Measurements from ENCODE around the gene HDAC7. TPM values are rescaled to one million over a fixed set of nuclear protein-coding genes. Genes with fewer than 3 reads are reported as not detected.

The HDAC7 gene
- total RNA-seq, 2 donors from 2014 or later = 146 to 154 TPM

DNA sequence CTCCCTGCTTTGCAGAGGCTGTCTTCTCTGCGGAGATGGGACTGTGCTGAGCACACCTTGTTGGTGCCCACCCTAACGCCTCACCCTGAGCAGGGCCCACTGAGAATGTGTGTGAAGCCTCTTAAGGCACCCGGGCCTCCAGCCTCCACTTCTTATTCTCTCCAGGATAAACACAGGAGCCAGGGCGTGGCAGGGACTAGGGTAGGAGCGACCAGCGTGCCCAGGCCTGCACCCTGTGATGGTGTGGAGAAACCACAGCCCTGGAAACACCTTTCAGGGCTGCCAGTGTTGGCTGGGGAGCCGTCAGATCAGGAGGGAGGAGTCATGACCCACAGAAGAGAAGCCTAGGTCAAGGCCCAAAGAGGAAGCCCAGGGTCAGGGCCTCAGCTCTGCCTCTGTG lies 43.8 kb upstream of the HDAC7 start:
- H3K4me1 ChIP-seq (ENCODE audit: control insufficient read depth, insufficient read depth, low read length) = no peaks in the 10 kb centered on the region
- Mint-ChIP-seq H3K27ac (no peak overlapping the region), H3K27me3 (ENCODE audit: insufficient read depth) (peaks cover 6% of the 10 kb centered on the region), H3K4me1 (no peaks in the 10 kb centered on the region), H3K36me3 (ENCODE audit: low read depth) (no peaks in the 10 kb centered on the region), H3K9me3 (no peaks in the 10 kb centered on the region), H3K4me3 (no peak overlapping the region)
- no peak overlapping the region for H3K27ac ChIP-seq (ENCODE audit: low read depth, low read length)
- WGBS, 2 experiments (ENCODE audit: insufficient coverage in 1 of 2, insufficient read length in 1 of 2) = 88 to 98% methylated on average over 6 to 7 of the region's 7 CpGs
- peak; percentile 35 for DNase-seq
- no peaks in the 10 kb centered on the region for H3K36me3 ChIP-seq (ENCODE audit: control insufficient read depth, insufficient read depth, low read length)
- H3K9ac ChIP-seq (ENCODE audit: extremely low read depth, low read length, poor library complexity, severe bottlenecking) = no peak overlapping the region
- H3K9me3 ChIP-seq (ENCODE audit: control insufficient read depth, low read length) = no peaks in the 10 kb centered on the region
- no peak overlapping the region for H3K4me3 ChIP-seq (ENCODE audit: low read length)
- TF ChIP-seq, protein P1, sequence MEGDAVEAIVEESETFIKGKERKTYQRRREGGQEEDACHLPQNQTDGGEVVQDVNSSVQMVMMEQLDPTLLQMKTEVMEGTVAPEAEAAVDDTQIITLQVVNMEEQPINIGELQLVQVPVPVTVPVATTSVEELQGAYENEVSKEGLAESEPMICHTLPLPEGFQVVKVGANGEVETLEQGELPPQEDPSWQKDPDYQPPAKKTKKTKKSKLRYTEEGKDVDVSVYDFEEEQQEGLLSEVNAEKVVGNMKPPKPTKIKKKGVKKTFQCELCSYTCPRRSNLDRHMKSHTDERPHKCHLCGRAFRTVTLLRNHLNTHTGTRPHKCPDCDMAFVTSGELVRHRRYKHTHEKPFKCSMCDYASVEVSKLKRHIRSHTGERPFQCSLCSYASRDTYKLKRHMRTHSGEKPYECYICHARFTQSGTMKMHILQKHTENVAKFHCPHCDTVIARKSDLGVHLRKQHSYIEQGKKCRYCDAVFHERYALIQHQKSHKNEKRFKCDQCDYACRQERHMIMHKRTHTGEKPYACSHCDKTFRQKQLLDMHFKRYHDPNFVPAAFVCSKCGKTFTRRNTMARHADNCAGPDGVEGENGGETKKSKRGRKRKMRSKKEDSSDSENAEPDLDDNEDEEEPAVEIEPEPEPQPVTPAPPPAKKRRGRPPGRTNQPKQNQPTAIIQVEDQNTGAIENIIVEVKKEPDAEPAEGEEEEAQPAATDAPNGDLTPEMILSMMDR (conservative IDR thresholded peaks at IDR 0.05) = no peak
- H3K27me3 ChIP-seq (ENCODE audit: control insufficient read depth, insufficient read depth, low read length, poor library complexity, severe bottlenecking) = no peaks in the 10 kb centered on the region

DNA sequence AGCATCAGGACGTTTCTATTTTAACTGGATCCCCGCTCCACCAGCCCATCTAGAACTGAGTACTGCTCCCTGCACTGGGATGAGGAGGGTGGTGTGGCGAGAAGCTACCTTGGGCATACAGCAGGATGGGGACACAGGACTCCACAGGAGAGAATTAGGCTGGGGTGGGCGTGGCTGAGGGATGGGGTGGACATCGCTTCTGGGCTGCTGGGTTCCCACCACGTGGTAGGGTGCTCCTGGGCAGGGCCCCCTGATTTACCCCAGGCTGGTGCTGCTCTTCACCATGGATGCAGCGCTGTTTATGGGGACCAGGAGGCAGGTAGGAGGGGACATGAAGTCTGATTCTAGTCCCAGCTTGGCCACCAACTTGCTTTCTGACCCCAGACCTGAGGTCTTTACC lies 43.2 kb upstream of the HDAC7 start:
- DNase-seq = peak; percentile 36
- Mint-ChIP-seq H3K27me3 (ENCODE audit: insufficient read depth) (peaks cover 9% of the 10 kb centered on the region), H3K36me3 (ENCODE audit: low read depth) (no peaks in the 10 kb centered on the region), H3K4me1 (no peaks in the 10 kb centered on the region), H3K4me3 (no peak overlapping the region), H3K9me3 (no peaks in the 10 kb centered on the region), H3K27ac (no peak overlapping the region)
- Histone ChIP-seq H3K9me3 (ENCODE audit: control insufficient read depth, low read length) (no peaks in the 10 kb centered on the region), H3K4me1 (ENCODE audit: control insufficient read depth, insufficient read depth, low read length) (no peaks in the 10 kb centered on the region), H3K27ac (ENCODE audit: low read depth, low read length) (no peak overlapping the region), H3K4me3 (ENCODE audit: low read length) (no peak overlapping the region), H3K36me3 (ENCODE audit: control insufficient read depth, insufficient read depth, low read length) (no peaks in the 10 kb centered on the region), H3K9ac (ENCODE audit: extremely low read depth, low read length, poor library complexity, severe bottlenecking) (no peak overlapping the region), H3K27me3 (ENCODE audit: control insufficient read depth, insufficient read depth, low read length, poor library complexity, severe bottlenecking) (no peaks in the 10 kb centered on the region)
- 92 to 93% methylated on average over 4 to 7 of the region's 7 CpGs for WGBS, 2 experiments (ENCODE audit: insufficient coverage in 1 of 2, insufficient read length in 1 of 2)
- TF ChIP-seq, protein P1 (conservative IDR thresholded peaks at IDR 0.05) = no peak

DNA sequence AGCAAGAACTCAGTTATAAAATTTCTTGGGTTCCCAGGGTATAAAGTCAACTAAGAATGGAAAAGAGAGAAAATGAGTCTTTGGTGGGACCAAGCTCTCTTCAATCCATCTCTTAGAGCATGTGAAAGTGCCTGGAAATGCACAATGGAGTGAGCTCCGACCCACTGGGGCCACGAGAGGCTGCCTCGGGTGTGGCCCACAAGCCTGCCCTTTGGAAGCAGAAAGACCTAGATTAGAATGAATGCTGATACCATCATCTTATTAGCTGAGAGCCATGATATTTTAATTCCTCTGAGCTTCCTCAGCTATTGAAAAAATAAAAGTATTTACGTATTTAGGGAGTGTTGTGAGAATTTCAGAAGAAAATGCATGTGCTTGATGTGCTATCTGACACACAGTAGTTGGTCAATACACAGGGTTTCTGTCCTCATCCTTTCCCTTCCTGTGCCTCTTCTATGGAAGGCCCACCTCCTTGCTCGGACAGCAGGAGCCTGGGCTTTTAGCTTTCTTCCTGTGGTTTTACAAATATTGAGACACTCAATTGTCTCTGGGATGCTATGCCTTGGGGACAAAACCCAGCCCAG lies 42.6 kb upstream of the HDAC7 start:
- Histone ChIP-seq H3K27ac (ENCODE audit: low read depth, low read length) (no peak overlapping the region), H3K4me3 (ENCODE audit: low read length) (no peak overlapping the region), H3K27me3 (ENCODE audit: control insufficient read depth, insufficient read depth, low read length, poor library complexity, severe bottlenecking) (no peaks in the 10 kb centered on the region), H3K4me1 (ENCODE audit: control insufficient read depth, insufficient read depth, low read length) (no peaks in the 10 kb centered on the region), H3K36me3 (ENCODE audit: control insufficient read depth, insufficient read depth, low read length) (no peaks in the 10 kb centered on the region), H3K9me3 (ENCODE audit: control insufficient read depth, low read length) (no peaks in the 10 kb centered on the region), H3K9ac (ENCODE audit: extremely low read depth, low read length, poor library complexity, severe bottlenecking) (no peak overlapping the region)
- TF ChIP-seq, protein P1 (conservative IDR thresholded peaks at IDR 0.05) = no peak
- H3K4me1 Mint-ChIP-seq = no peaks in the 10 kb centered on the region
- H3K27ac Mint-ChIP-seq = no peak overlapping the region
- no peaks in the 10 kb centered on the region for H3K36me3 Mint-ChIP-seq (ENCODE audit: low read depth)
- 83 to 84% methylated on average over 2 to 5 of the region's 5 CpGs for WGBS, 2 experiments (ENCODE audit: insufficient coverage in 1 of 2, insufficient read length in 1 of 2)
- H3K27me3 Mint-ChIP-seq (ENCODE audit: insufficient read depth) = peaks cover 9% of the 10 kb centered on the region
- DNase-seq = peak; percentile 29
- no peak overlapping the region for H3K4me3 Mint-ChIP-seq
- no peaks in the 10 kb centered on the region for H3K9me3 Mint-ChIP-seq

All from endodermal cell (in vitro differentiated cells).